ENCODE results near the gene AKAP5. TPM values are rescaled to one million over a fixed set of nuclear protein-coding genes. Genes with fewer than 3 reads are reported as not detected.

AKAP5 gene
- total RNA-seq, 1 experiment from 2014 or later, result 3.0 TPM

- TF ChIP-seq ZNF423 (CRISPR knock-in tag; IDR thresholded peaks at IDR 0.05) (no peak), GTF2I (CRISPR knock-in tag; conservative IDR thresholded peaks at IDR 0.05) (no peak), RELA (CRISPR knock-in tag; IDR thresholded peaks at IDR 0.05; ENCODE audit: borderline replicate concordance) (no peak), ZNF396 (CRISPR knock-in tag; IDR thresholded peaks at IDR 0.05; ENCODE audit: borderline replicate concordance) (no peak), NR3C1 (CRISPR knock-in tag; conservative IDR thresholded peaks at IDR 0.05; ENCODE audit: low read depth) (no peak), NFE2L1 (CRISPR knock-in tag; IDR thresholded peaks at IDR 0.05) (no peak)
Observed at GRCh38 chr14:64444984-64445845, 20.1 kb upstream of the AKAP5 start (continued).

GRCh38 chr14:64447876-64448670 is 17.2 kb upstream of the AKAP5 start:
- Mint-ChIP-seq H3K4me3 (no peak overlapping the region), H3K27me3 (ENCODE audit: low read depth) (no peaks in the 10 kb centered on the region), H3K27ac (no peak overlapping the region), H3K4me1 (no peaks in the 10 kb centered on the region), H3K9me3 (no peaks in the 10 kb centered on the region), H3K36me3 (peaks cover 66% of the 10 kb centered on the region)
- TF ChIP-seq ESRRA (CRISPR knock-in tag; IDR thresholded peaks at IDR 0.05; ENCODE audit: borderline replicate concordance) (no peak), ELF4 (CRISPR knock-in tag; IDR thresholded peaks at IDR 0.05; ENCODE audit: low read depth) (no peak), ZNF317 (CRISPR knock-in tag; IDR thresholded peaks at IDR 0.05; ENCODE audit: borderline replicate concordance, low read depth) (no peak), ZNF138 (CRISPR knock-in tag; conservative IDR thresholded peaks at IDR 0.05) (no peak)
- ChIA-PET POLR2A (interaction anchor here (0.5 to 1.2 kb wide), 3 partner anchors 60 to 446 kb away, joined by 3 to 8 read pairs (median 3); no protein-coding TSS in a partner anchor), CTCF (no interaction called here)
- DNase-seq (ENCODE audit: low spot score), result no peak
- no peak for ATAC-seq

GRCh38 chr14:64450255-64450654 is 15.0 kb upstream of the AKAP5 start:
- H3K9me3 Mint-ChIP-seq, result no peaks in the 10 kb centered on the region
- no peaks in the 10 kb centered on the region for H3K27me3 Mint-ChIP-seq (ENCODE audit: low read depth)
- no peak for ATAC-seq
- no peak for DNase-seq (ENCODE audit: low spot score)
- no peak for TF ChIP-seq ZNF219 (CRISPR knock-in tag; IDR thresholded peaks at IDR 0.05; ENCODE audit: borderline replicate concordance)
- TF ChIP-seq EMX1 (CRISPR knock-in tag; IDR thresholded peaks at IDR 0.05), result no peak
- TF ChIP-seq, protein P1, sequence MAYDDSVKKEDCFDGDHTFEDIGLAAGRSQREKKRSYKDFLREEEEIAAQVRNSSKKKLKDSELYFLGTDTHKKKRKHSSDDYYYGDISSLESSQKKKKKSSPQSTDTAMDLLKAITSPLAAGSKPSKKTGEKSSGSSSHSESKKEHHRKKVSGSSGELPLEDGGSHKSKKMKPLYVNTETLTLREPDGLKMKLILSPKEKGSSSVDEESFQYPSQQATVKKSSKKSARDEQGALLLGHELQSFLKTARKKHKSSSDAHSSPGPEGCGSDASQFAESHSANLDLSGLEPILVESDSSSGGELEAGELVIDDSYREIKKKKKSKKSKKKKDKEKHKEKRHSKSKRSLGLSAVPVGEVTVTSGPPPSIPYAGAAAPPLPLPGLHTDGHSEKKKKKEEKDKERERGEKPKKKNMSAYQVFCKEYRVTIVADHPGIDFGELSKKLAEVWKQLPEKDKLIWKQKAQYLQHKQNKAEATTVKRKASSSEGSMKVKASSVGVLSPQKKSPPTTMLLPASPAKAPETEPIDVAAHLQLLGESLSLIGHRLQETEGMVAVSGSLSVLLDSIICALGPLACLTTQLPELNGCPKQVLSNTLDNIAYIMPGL (CRISPR knock-in tag; IDR thresholded peaks at IDR 0.05), result no peak
- no peak for TF ChIP-seq USF2 (CRISPR knock-in tag; IDR thresholded peaks at IDR 0.05)
- TF ChIP-seq TCF7 (CRISPR knock-in tag; IDR thresholded peaks at IDR 0.05; ENCODE audit: low read depth), result no peak
- no peak for TF ChIP-seq PREB (CRISPR knock-in tag; IDR thresholded peaks at IDR 0.05; ENCODE audit: borderline replicate concordance)
- TF ChIP-seq SP1 (CRISPR knock-in tag; conservative IDR thresholded peaks at IDR 0.05), result no peak
- TF ChIP-seq, protein P2, sequence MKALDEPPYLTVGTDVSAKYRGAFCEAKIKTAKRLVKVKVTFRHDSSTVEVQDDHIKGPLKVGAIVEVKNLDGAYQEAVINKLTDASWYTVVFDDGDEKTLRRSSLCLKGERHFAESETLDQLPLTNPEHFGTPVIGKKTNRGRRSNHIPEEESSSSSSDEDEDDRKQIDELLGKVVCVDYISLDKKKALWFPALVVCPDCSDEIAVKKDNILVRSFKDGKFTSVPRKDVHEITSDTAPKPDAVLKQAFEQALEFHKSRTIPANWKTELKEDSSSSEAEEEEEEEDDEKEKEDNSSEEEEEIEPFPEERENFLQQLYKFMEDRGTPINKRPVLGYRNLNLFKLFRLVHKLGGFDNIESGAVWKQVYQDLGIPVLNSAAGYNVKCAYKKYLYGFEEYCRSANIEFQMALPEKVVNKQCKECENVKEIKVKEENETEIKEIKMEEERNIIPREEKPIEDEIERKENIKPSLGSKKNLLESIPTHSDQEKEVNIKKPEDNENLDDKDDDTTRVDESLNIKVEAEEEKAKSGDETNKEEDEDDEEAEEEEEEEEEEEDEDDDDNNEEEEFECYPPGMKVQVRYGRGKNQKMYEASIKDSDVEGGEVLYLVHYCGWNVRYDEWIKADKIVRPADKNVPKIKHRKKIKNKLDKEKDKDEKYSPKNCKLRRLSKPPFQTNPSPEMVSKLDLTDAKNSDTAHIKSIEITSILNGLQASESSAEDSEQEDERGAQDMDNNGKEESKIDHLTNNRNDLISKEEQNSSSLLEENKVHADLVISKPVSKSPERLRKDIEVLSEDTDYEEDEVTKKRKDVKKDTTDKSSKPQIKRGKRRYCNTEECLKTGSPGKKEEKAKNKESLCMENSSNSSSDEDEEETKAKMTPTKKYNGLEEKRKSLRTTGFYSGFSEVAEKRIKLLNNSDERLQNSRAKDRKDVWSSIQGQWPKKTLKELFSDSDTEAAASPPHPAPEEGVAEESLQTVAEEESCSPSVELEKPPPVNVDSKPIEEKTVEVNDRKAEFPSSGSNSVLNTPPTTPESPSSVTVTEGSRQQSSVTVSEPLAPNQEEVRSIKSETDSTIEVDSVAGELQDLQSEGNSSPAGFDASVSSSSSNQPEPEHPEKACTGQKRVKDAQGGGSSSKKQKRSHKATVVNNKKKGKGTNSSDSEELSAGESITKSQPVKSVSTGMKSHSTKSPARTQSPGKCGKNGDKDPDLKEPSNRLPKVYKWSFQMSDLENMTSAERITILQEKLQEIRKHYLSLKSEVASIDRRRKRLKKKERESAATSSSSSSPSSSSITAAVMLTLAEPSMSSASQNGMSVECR (CRISPR knock-in tag; IDR thresholded peaks at IDR 0.05; ENCODE audit: borderline replicate concordance), result no peak
- no peak for TF ChIP-seq TEAD4 (CRISPR knock-in tag; IDR thresholded peaks at IDR 0.05)
- TF ChIP-seq, protein P3, sequence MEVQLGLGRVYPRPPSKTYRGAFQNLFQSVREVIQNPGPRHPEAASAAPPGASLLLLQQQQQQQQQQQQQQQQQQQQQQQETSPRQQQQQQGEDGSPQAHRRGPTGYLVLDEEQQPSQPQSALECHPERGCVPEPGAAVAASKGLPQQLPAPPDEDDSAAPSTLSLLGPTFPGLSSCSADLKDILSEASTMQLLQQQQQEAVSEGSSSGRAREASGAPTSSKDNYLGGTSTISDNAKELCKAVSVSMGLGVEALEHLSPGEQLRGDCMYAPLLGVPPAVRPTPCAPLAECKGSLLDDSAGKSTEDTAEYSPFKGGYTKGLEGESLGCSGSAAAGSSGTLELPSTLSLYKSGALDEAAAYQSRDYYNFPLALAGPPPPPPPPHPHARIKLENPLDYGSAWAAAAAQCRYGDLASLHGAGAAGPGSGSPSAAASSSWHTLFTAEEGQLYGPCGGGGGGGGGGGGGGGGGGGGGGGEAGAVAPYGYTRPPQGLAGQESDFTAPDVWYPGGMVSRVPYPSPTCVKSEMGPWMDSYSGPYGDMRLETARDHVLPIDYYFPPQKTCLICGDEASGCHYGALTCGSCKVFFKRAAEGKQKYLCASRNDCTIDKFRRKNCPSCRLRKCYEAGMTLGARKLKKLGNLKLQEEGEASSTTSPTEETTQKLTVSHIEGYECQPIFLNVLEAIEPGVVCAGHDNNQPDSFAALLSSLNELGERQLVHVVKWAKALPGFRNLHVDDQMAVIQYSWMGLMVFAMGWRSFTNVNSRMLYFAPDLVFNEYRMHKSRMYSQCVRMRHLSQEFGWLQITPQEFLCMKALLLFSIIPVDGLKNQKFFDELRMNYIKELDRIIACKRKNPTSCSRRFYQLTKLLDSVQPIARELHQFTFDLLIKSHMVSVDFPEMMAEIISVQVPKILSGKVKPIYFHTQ (CRISPR knock-in tag; IDR thresholded peaks at IDR 0.05), result no peak
- H3K4me1 Mint-ChIP-seq, result no peaks in the 10 kb centered on the region
- POLR2A ChIA-PET, result no interaction called here
- no peak overlapping the region for H3K4me3 Mint-ChIP-seq
- H3K27ac Mint-ChIP-seq, result no peak overlapping the region
- H3K36me3 Mint-ChIP-seq, result peaks cover 67% of the 10 kb centered on the region
- CTCF ChIA-PET, result interaction anchor here (1.8 kb wide), 1 partner anchor 20 kb away, joined by 6 read pairs; no protein-coding TSS in a partner anchor
